Thymus (tissue), 11 donors: ENCODE measurements around the gene TEAD1. TPM values are rescaled to one million over a fixed set of nuclear protein-coding genes. Genes with fewer than 3 reads are reported as not detected.

ENCODE experiments used
- DNase-seq, 9 donors: peaks; one replicate each; pipeline ENCODE4 v3.0.0-alpha.2; 2013; ENCODE audit warnings: low spot score in 9 of 9, low read depth in 6 of 9, missing footprints in 1 of 9
- H3K27ac ChIP-seq, 2 donors: one replicate each; pipeline ENCODE4 v1.5.1; 2013; ENCODE audit warnings: control low read depth in 1 of 2, low read depth in 1 of 2, low read length in 1 of 2, mild to moderate bottlenecking in 1 of 2, moderate library complexity in 1 of 2
- H3K27me3 ChIP-seq, 2 donors: one replicate each; pipeline ENCODE4 v1.5.1; 2013; ENCODE audit warnings: low read length in 1 of 2; ENCODE audit not compliant: control insufficient read depth in 2 of 2, insufficient read depth in 1 of 2
- H3K36me3 ChIP-seq, 2 donors: one replicate each; pipeline ENCODE4 v1.5.1; 2013; ENCODE audit warnings: low read length in 1 of 2, mild to moderate bottlenecking in 1 of 2, moderate library complexity in 1 of 2; ENCODE audit not compliant: control insufficient read depth in 2 of 2, insufficient read depth in 2 of 2
- H3K4me1 ChIP-seq, 2 donors: one replicate each; pipeline ENCODE4 v1.5.1; 2013; ENCODE audit warnings: low read length in 2 of 2; ENCODE audit not compliant: control insufficient read depth in 2 of 2, insufficient read depth in 2 of 2
- H3K4me3 ChIP-seq, 2 donors: one replicate each; pipeline ENCODE4 v1.5.1; 2013; ENCODE audit warnings: low read length in 2 of 2, control low read depth in 1 of 2, mild to moderate bottlenecking in 1 of 2
- H3K9me3 ChIP-seq, 2 donors: one replicate each; pipeline ENCODE4 v1.5.1; 2013; ENCODE audit warnings: low read length in 1 of 2, mild to moderate bottlenecking in 1 of 2; ENCODE audit not compliant: control insufficient read depth in 2 of 2, insufficient read depth in 1 of 2
- WGBS: extraction: QIAGEN DNeasy Blood & Tissue Kit; methylation state at CpG from one replicate; pipeline ENCODE4 v1.1.7; 2013; 5-methylcytosine and 5-hydroxymethylcytosine counted together
- polyA plus RNA-seq: library from polyadenylated mRNA; stranded (reverse); fragments of 200-250 nt; gene quantifications from one replicate; pipeline ENCODE4 v1.2.3, GENCODE V29; 2013
- total RNA-seq: library from RNA; stranded (reverse); fragments of 120-200 nt; gene quantifications from one replicate; pipeline ENCODE4 v1.2.4, GENCODE V29; 2013
- donor health status: healthy.

The TEAD1 gene
- total and polyA plus RNA-seq, 2 donors, result 3.7 to 5.4 TPM

- H3K4me3 ChIP-seq, result no peak overlapping the region
- H3K4me1 ChIP-seq, result no peaks in the 10 kb centered on the region
- DNase-seq, result no peak
- H3K36me3 ChIP-seq, result no peaks in the 10 kb centered on the region
- WGBS, result 96% methylated on average over 3 of the region's 3 CpGs
- no peaks in the 10 kb centered on the region for H3K27me3 ChIP-seq
- H3K9me3 ChIP-seq, result no peaks in the 10 kb centered on the region
- no peak overlapping the region for H3K27ac ChIP-seq
Observed at GRCh38 chr11:12657336-12657735, 16.9 kb upstream of the TEAD1 start.

DNA sequence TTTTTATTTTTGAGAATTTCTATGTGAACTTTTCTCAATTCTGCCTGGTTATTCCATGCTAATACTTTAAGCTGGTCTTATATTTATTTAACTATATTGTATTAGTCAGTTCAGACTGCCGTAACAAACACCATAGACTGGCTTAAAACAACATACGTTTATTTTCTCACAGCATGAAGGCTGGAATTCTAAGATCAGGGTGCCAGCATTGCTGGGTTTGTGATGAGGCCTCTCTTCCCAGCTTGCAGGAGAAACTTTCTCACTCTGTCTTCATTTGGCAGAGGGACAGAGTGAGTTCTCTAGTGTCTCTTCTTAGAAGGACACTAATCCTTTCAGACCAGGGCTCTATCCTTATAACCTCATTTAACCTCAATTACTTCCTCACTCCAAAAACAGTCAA is 16.2 kb upstream of the TEAD1 start:
- Histone ChIP-seq H3K27ac (no peak overlapping the region), H3K4me1 (no peaks in the 10 kb centered on the region), H3K36me3 (no peaks in the 10 kb centered on the region), H3K4me3 (no peak overlapping the region), H3K9me3 (no peaks in the 10 kb centered on the region), H3K27me3 (no peaks in the 10 kb centered on the region)
- WGBS, result 94% methylated on average over 2 of the region's 2 CpGs
- DNase-seq, result no peak

DNA sequence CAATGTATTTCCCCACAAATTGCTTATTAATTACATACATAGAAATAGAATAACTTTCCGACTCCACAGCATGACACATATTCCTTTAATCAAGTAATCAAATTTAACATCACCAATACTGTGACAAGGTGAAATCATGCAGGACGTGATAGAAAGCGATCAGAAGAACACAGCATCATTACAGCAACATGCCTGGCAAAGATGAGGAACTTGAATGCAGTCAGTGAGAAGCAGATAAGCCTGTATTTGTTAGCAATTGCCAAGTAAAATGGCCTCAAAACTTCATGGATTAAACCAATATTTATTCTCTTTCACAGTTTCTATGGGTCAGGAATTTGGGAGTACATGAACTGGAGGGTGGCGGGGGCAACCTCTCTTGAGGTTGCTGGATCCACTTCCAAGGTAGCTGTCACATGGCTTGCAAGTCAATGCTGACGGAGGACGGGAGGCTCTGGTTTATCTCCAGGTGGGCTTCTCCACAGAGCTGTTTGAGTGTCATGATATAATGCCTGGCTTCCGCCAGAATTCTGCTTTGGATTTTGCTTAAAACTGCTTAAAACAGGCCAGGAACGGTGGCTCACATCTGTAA is 12.0 kb upstream of the TEAD1 start:
- WGBS, result 84% methylated on average over 8 of the region's 8 CpGs
- H3K36me3 ChIP-seq, result no peaks in the 10 kb centered on the region
- H3K27ac ChIP-seq, result no peak overlapping the region
- no peaks in the 10 kb centered on the region for H3K4me1 ChIP-seq
- H3K27me3 ChIP-seq, result no peaks in the 10 kb centered on the region
- no peaks in the 10 kb centered on the region for H3K9me3 ChIP-seq
- no peak overlapping the region for H3K4me3 ChIP-seq
- no peak for DNase-seq

DNA sequence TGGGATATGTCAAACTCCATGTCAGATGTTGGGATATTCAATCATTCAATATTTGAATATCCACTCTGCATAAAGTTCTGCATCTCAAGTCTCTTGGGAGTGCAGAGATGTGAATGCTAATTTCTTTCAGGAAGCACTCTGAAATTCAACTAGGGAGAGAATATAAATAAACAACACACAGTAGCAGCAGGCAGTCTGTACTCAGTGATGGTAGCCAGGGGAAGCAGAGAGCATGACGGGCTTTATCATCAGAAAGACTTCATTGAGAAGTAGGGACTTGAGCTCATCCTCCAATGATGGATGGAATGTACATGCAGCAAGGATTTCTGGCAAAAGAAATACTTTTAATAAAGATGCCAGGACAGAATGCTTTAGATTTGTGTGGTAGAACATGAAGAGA is 9.8 kb upstream of the TEAD1 start:
- Histone ChIP-seq H3K4me1 (no peaks in the 10 kb centered on the region), H3K4me3 (no peak overlapping the region), H3K27me3 (no peaks in the 10 kb centered on the region), H3K9me3 (no peaks in the 10 kb centered on the region), H3K36me3 (no peaks in the 10 kb centered on the region), H3K27ac (no peak overlapping the region)
- no peak for DNase-seq
- WGBS, result 78% methylated on average over 1 of the region's 1 CpG

DNA sequence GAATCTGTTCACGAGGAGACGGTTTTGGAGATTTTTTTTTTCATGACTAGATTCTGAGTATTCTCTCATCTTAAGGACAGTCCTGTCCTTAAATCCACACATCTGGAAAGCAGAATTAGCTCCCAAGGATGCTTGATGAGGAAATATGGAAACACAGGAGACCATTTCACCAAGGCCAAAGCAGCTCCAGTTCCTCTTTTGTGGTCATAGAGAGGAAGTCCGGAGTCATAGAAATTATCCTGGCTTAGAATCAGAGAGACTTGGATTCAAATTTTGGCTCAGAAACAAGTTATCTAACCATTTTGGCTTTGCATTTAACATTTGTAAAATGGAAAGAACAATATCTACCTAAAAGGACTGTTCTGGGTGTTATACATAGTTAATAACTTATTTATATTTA is 7.3 kb upstream of the TEAD1 start:
- H3K9me3 ChIP-seq, result no peaks in the 10 kb centered on the region
- DNase-seq, result no peak
- H3K27me3 ChIP-seq, result peaks cover 0 to 3% of the 10 kb centered on the region in 2 donors
- WGBS, result 81% methylated on average over 3 of the region's 3 CpGs
- no peak overlapping the region for H3K4me3 ChIP-seq
- no peaks in the 10 kb centered on the region for H3K36me3 ChIP-seq
- no peaks in the 10 kb centered on the region for H3K4me1 ChIP-seq
- H3K27ac ChIP-seq, result no peak overlapping the region

- Histone ChIP-seq H3K4me1 (no peaks in the 10 kb centered on the region), H3K36me3 (no peaks in the 10 kb centered on the region), H3K27ac (no peak overlapping the region), H3K27me3 (peaks cover 2 to 7% of the 10 kb centered on the region in 2 donors), H3K9me3 (no peaks in the 10 kb centered on the region), H3K4me3 (no peak overlapping the region)
- whole genome bisulfite sequencing, result 86% methylated on average over 1 of the region's 1 CpG
- no peak for DNase-seq
Observed at GRCh38 chr11:12667646-12668045, 6.6 kb upstream of the TEAD1 start.

DNA sequence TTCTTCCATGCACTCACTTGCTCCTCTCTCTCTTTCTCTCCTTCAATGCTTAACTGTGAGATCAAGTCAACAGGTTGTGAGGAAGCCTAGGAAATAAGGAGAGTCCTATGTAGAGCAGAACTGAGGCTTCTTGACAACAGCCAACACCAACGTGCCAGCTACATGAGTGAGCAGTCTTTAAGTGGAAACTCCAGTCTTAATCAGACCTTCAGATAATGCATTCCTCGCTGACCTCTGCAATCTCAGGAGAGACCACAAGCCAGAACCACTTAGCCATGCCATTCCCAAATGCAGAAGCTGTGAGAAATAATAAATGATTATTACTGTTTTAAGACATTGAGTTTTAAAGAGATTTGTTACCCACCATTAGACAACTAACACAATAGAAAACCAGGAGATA is 6.1 kb upstream of the TEAD1 start:
- Histone ChIP-seq H3K36me3 (no peaks in the 10 kb centered on the region), H3K27ac (no peak overlapping the region), H3K27me3 (peaks cover 6 to 12% of the 10 kb centered on the region in 2 donors), H3K4me3 (no peak overlapping the region), H3K4me1 (peaks cover 0 to under 1% of the 10 kb centered on the region in 2 donors), H3K9me3 (no peaks in the 10 kb centered on the region)
- no peak for DNase-seq
- 83% methylated on average over 2 of the region's 2 CpGs for WGBS

GRCh38 chr11:12669930-12670329 is 4.3 kb upstream of the TEAD1 start:
- WGBS, result 93% methylated on average over 3 of the region's 3 CpGs
- Histone ChIP-seq H3K9me3 (no peaks in the 10 kb centered on the region), H3K27ac (no peak overlapping the region), H3K4me1 (peaks cover 3% of the 10 kb centered on the region in 2 donors), H3K4me3 (no peak overlapping the region), H3K36me3 (no peaks in the 10 kb centered on the region), H3K27me3 (peaks cover 23 to 25% of the 10 kb centered on the region in 2 donors)
- no peak for DNase-seq

DNA sequence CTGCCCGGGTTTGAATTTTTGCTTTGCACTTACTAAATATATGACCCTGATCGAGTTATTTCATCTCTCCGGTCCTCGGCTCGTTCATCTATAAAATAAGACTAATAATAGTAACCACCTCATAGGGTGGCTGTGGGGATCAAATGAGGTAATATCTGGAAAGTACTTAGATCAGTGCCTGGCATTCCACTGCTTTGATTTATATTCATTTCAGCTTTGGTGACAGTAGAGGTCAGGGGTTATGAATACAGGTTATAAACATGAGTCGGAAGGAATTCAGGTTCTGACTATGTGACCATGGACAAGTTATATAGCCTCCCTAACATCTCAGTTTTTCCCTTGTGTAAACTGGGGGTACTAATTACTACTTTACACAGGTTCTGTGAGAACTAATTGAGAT is 2.9 kb upstream of the TEAD1 start:
- Histone ChIP-seq H3K4me3 (no peak overlapping the region), H3K36me3 (no peaks in the 10 kb centered on the region), H3K27me3 (peaks cover 35 to 38% of the 10 kb centered on the region in 2 donors), H3K9me3 (no peaks in the 10 kb centered on the region), H3K4me1 (peaks cover 3% of the 10 kb centered on the region in 2 donors), H3K27ac (no peak overlapping the region)
- WGBS, result 96% methylated on average over 6 of the region's 6 CpGs
- no peak for DNase-seq

- no peaks in the 10 kb centered on the region for H3K9me3 ChIP-seq
- no peaks in the 10 kb centered on the region for H3K36me3 ChIP-seq
- WGBS, result 7% methylated on average over 12 of the region's 12 CpGs
- H3K4me3 ChIP-seq, result peak overlapping the region; percentile 41 to 61
- peaks cover 3% of the 10 kb centered on the region in 2 donors for H3K4me1 ChIP-seq
- DNase-seq, result no peak
- H3K27me3 ChIP-seq, result peaks cover 48 to 60% of the 10 kb centered on the region in 2 donors
- H3K27ac ChIP-seq, result peak overlapping the region; percentile 57 to 83
Observed at GRCh38 chr11:12673601-12673923, 659 bp upstream of the TEAD1 start.
